Neutrophil (primary cell): ENCODE measurements around the gene RIN3.

Experiments used
- H3K27ac ChIP-seq: fragments of 200-600 bp; sonication (generic); 2 replicates; pipeline ENCODE4 v1.5.1; 2016; ENCODE audit warnings: mild to moderate bottlenecking, moderate library complexity
- H3K27me3 ChIP-seq: fragments of 200-600 bp; sonication (generic); 2 replicates; pipeline ENCODE4 v1.6.0; 2016; ENCODE audit warnings: mild to moderate bottlenecking
- H3K36me3 ChIP-seq: fragments of 200-600 bp; sonication (generic); 2 replicates; pipeline ENCODE4 v1.5.1; 2017
- H3K4me1 ChIP-seq, 2 experiments: fragments of 200-600 bp in 1 of 2; sonication (generic) in 1 of 2; 1 replicate in 1 of 2; 2 replicates in 1 of 2; pipeline versions ENCODE4 v1.5.1 to v1.6.1; 2013 to 2016; ENCODE audit warnings: low read depth in 1 of 2, low read length in 1 of 2, mild to moderate bottlenecking in 1 of 2, moderate library complexity in 1 of 2; ENCODE audit not compliant: control insufficient read depth in 1 of 2, insufficient read depth in 1 of 2
- H3K4me3 ChIP-seq, 2 experiments: fragments of 200-600 bp in 1 of 2; sonication (generic) in 1 of 2; 1 replicate in 1 of 2; 2 replicates in 1 of 2; pipeline ENCODE4 v1.5.1; 2013 to 2016; ENCODE audit warnings: low read depth in 1 of 2, low read length in 1 of 2, mild to moderate bottlenecking in 1 of 2, moderate library complexity in 1 of 2
- H3K9me3 ChIP-seq: fragments of 200-600 bp; sonication (generic); 2 replicates; pipeline ENCODE4 v1.5.1; 2016
- CTCF ChIP-seq: fragments of 200-600 bp; sonication (generic); IDR thresholded peaks from 2 replicates; pipeline ENCODE4 v1.5.1; 2016; ENCODE audit warnings: antibody characterized with exemption

RIN3 gene

GRCh38 chr14:92610849-92611271 lies 97.3 kb downstream of the RIN3 start:
- TF ChIP-seq CTCF, result no peak
- peaks cover 7% of the 10 kb centered on the region for H3K36me3 ChIP-seq
- peak overlapping the region; percentile 69 for H3K27ac ChIP-seq
- H3K4me1 ChIP-seq, result peaks cover 11 to 29% of the 10 kb centered on the region in 2 experiments
- H3K4me3 ChIP-seq, result no peak overlapping the region
- H3K9me3 ChIP-seq, result no peaks in the 10 kb centered on the region
- H3K27me3 ChIP-seq, result no peaks in the 10 kb centered on the region

- Histone ChIP-seq H3K4me1 (peaks cover 11 to 29% of the 10 kb centered on the region in 2 experiments), H3K27me3 (no peaks in the 10 kb centered on the region), H3K9me3 (no peaks in the 10 kb centered on the region), H3K4me3 (no peak overlapping the region), H3K27ac (peak overlapping the region; percentile 21), H3K36me3 (peaks cover 7% of the 10 kb centered on the region)
- peak; percentile 92 for TF ChIP-seq CTCF
These were observed 99.6 kb downstream of the RIN3 start for GRCh38 chr14:92613008-92613658.

- Histone ChIP-seq H3K4me1 (peaks cover 11 to 29% of the 10 kb centered on the region in 2 experiments), H3K4me3 (no peak overlapping the region), H3K36me3 (peaks cover 7% of the 10 kb centered on the region), H3K27me3 (no peaks in the 10 kb centered on the region), H3K27ac (peak overlapping the region; percentile 21), H3K9me3 (no peaks in the 10 kb centered on the region)
- no peak for TF ChIP-seq CTCF
These were observed 100.2 kb downstream of the RIN3 start for GRCh38 chr14:92613681-92614260.

GRCh38 chr14:92615451-92615850 lies 101.9 kb downstream of the RIN3 start:
- Histone ChIP-seq H3K9me3 (no peaks in the 10 kb centered on the region), H3K4me1 (peaks cover 6 to 13% of the 10 kb centered on the region in 2 experiments), H3K36me3 (peaks cover 7% of the 10 kb centered on the region), H3K27me3 (no peaks in the 10 kb centered on the region), H3K4me3 (no peak overlapping the region), H3K27ac (no peak overlapping the region)
- TF ChIP-seq CTCF, result no peak

- TF ChIP-seq CTCF, result no peak
- peaks cover 7% of the 10 kb centered on the region for H3K36me3 ChIP-seq
- no peak overlapping the region for H3K4me3 ChIP-seq
- H3K9me3 ChIP-seq, result no peaks in the 10 kb centered on the region
- no peaks in the 10 kb centered on the region for H3K27me3 ChIP-seq
- H3K4me1 ChIP-seq, result peaks cover 3 to 6% of the 10 kb centered on the region in 2 experiments
- H3K27ac ChIP-seq, result peak overlapping the region; percentile 4
These were observed 102.6 kb downstream of the RIN3 start for GRCh38 chr14:92616178-92616577.
